Measurements from ENCODE around the gene CCND2. TPM values are rescaled to one million over a fixed set of nuclear protein-coding genes. Genes with fewer than 3 reads are reported as not detected.

The CCND2 gene
- total RNA-seq, 1 donor from 2014 or later, result 278 TPM

DNA sequence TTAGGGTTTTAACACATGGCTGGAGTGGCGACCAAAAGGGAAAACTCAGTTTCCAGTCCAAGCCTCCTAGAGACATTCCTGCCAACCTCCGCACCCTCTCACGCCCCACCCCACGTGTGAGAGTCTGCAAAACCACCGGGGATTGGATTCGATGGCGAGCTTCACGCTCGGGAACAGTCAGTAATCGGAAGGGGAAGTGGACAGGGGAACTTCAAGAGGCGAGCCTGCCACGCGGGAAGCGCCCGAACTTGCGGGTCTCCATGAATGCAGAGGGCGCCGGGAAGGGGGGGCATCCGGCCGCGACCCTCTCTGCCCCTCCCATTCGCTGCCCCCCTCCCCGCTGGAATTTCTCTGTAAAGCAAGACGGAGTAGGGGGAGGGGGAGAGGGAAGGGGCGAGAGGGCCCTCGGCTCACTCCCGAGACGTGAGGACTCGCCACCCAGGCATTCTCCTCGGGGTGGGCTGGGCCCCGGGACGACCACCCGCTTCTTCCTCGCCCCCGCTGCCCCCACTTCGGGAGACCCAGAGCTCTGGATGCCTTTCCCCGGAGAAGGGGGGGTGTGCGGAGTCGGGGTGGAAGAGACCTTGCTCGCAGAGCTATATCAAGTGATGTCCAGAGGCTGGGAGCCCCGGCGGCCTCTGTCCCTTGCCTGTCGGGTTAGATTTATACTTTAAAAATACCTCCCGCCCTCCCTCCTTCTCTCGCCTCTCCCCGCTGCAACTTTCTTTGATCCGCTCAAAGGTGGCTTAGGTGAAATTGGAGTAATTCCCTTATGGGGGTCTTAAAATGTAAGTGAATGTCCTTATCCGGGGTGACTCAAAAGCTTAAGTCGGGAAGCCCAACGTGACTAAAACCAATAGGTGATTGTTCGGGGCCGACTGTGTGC lies 2.5 kb upstream of the CCND2 start:
- H3K9me3 Mint-ChIP-seq, result no peaks in the 10 kb centered on the region
- H3K4me1 Mint-ChIP-seq (ENCODE audit: unreplicated experiment), result peaks cover 12% of the 10 kb centered on the region
- peaks cover 5% of the 10 kb centered on the region for H3K36me3 Mint-ChIP-seq
- DNase-seq (ENCODE audit: extremely low spot score, unreplicated experiment), result no peak
- H3K27ac Mint-ChIP-seq, result peak overlapping the region; percentile 97
- peak overlapping the region; percentile 98 for H3K4me3 Mint-ChIP-seq
- H3K27me3 Mint-ChIP-seq, result peaks cover 57% of the 10 kb centered on the region
- TF ChIP-seq, protein P1, sequence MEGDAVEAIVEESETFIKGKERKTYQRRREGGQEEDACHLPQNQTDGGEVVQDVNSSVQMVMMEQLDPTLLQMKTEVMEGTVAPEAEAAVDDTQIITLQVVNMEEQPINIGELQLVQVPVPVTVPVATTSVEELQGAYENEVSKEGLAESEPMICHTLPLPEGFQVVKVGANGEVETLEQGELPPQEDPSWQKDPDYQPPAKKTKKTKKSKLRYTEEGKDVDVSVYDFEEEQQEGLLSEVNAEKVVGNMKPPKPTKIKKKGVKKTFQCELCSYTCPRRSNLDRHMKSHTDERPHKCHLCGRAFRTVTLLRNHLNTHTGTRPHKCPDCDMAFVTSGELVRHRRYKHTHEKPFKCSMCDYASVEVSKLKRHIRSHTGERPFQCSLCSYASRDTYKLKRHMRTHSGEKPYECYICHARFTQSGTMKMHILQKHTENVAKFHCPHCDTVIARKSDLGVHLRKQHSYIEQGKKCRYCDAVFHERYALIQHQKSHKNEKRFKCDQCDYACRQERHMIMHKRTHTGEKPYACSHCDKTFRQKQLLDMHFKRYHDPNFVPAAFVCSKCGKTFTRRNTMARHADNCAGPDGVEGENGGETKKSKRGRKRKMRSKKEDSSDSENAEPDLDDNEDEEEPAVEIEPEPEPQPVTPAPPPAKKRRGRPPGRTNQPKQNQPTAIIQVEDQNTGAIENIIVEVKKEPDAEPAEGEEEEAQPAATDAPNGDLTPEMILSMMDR (conservative IDR thresholded peaks at IDR 0.05), result no peak

DNA sequence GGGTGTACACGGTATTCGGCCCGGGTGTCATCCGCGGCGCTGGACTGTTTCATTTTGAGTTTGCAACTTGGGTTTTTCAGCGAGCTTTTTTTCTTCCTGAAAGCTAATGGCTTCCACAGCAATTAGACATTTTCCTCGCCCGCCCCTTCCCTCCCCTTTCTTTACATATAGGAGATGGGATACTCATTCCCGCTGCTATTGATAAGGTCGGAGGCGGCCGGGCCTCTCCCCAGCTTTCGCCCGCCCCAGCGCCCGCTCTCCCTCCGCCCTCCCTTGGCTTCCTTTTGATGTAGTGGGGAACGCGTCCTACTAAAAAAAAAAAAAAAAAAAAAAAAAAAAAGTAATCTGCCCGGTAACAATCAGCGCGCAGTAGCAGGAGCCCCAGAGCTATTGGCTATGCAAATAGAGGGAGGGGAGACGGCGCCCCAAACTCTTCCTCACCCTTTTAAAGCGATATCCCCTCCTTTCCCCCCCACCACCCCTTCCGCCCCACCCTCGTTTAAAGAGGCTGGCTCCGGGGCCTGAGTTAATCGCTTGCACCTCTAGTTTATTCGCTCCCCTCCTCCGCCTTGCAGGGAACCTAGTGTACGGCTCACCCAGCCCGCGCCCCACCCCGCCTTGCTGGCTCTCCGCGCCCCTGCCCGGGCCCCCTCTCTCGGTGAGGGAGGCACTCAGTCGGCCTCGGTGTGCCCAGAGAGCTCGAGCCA lies 1.7 kb upstream of the CCND2 start:
- Mint-ChIP-seq H3K4me1 (ENCODE audit: unreplicated experiment) (peaks cover 15% of the 10 kb centered on the region), H3K9me3 (no peaks in the 10 kb centered on the region), H3K27me3 (peaks cover 53% of the 10 kb centered on the region), H3K4me3 (peak overlapping the region; percentile 96), H3K27ac (peak overlapping the region; percentile 93), H3K36me3 (peaks cover 11% of the 10 kb centered on the region)
- TF ChIP-seq, protein P1 (conservative IDR thresholded peaks at IDR 0.05), result no peak
- DNase-seq (ENCODE audit: extremely low spot score, unreplicated experiment), result peak; percentile 87

DNA sequence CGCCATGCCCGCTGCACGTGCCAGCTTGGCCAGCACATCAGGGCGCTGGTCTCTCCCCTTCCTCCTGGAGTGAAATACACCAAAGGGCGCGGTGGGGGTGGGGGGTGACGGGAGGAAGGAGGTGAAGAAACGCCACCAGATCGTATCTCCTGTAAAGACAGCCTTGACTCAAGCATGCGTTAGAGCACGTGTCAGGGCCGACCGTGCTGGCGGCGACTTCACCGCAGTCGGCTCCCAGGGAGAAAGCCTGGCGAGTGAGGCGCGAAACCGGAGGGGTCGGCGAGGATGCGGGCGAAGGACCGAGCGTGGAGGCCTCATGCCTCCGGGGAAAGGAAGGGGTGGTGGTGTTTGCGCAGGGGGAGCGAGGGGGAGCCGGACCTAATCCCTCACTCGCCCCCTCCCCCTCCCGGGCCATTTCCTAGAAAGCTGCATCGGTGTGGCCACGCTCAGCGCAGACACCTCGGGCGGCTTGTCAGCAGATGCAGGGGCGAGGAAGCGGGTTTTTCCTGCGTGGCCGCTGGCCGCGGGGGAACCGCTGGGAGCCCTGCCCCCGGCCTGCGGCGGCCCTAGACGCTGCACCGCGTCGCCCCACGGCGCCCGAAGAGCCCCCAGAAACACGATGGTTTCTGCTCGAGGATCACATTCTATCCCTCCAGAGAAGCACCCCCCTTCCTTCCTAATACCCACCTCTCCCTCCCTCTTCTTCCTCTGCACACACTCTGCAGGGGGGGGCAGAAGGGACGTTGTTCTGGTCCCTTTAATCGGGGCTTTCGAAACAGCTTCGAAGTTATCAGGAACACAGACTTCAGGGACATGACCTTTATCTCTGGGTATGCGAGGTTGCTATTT lies 914 bp upstream of the CCND2 start:
- TF ChIP-seq, protein P1 (conservative IDR thresholded peaks at IDR 0.05), result no peak
- Mint-ChIP-seq H3K27ac (peak overlapping the region; percentile 93), H3K4me3 (peak overlapping the region; percentile 96), H3K36me3 (peaks cover 15% of the 10 kb centered on the region), H3K27me3 (peaks cover 48% of the 10 kb centered on the region), H3K4me1 (ENCODE audit: unreplicated experiment) (peaks cover 20% of the 10 kb centered on the region), H3K9me3 (no peaks in the 10 kb centered on the region)
- DNase-seq (ENCODE audit: extremely low spot score, unreplicated experiment), result peak; percentile 79

DNA sequence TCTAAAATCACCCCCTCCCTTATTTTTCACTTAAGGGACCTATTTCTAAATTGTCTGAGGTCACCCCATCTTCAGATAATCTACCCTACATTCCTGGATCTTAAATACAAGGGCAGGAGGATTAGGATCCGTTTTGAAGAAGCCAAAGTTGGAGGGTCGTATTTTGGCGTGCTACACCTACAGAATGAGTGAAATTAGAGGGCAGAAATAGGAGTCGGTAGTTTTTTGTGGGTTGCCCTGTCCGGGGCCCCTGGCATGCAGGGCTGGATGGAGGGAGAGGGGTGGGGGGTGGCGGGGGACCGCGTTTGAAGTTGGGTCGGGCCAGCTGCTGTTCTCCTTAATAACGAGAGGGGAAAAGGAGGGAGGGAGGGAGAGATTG lies 300 bp upstream of the CCND2 start:
- Mint-ChIP-seq H3K4me3 (peak overlapping the region; percentile 96), H3K9me3 (no peaks in the 10 kb centered on the region), H3K27ac (peak overlapping the region; percentile 85), H3K27me3 (peaks cover 42% of the 10 kb centered on the region), H3K4me1 (ENCODE audit: unreplicated experiment) (peaks cover 25% of the 10 kb centered on the region), H3K36me3 (peaks cover 20% of the 10 kb centered on the region)
- TF ChIP-seq, protein P1 (conservative IDR thresholded peaks at IDR 0.05), result no peak
- no peak for DNase-seq (ENCODE audit: extremely low spot score, unreplicated experiment)

DNA sequence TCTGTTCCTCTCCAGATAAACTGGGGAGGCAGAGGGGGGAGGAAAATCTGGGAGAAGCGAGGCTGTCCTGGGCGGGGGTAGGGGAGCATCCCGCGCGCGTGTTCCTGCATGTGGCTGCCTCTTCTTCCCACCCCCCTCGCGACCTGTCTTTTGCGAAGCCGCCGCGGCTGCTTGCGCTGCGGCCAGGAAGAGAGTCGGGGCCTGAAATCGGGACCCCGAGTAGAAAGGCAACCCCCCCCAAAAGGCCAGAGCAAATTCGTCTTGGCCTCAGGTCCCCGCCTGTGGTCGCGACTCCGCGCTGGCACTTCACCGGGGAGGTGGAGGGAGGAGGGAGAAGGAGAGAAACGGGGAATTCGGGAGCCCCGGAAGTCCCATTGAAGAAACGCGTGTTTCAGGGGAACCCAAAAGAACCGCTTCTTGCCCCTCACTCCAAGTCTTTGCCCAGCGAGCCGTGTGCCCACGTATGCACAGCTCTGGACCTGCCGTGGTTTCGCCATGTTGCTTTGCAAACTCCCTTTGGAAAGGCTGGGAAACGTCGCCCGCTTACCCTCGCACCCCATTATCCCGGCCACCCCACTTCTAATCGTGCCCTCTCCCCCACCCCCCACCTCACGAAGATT lies 944 bp downstream of the CCND2 start:
- peaks cover 34% of the 10 kb centered on the region for H3K27me3 Mint-ChIP-seq
- no peak for DNase-seq (ENCODE audit: extremely low spot score, unreplicated experiment)
- H3K4me1 Mint-ChIP-seq (ENCODE audit: unreplicated experiment), result peaks cover 29% of the 10 kb centered on the region
- peaks cover 33% of the 10 kb centered on the region for H3K36me3 Mint-ChIP-seq
- no peaks in the 10 kb centered on the region for H3K9me3 Mint-ChIP-seq
- peak overlapping the region; percentile 85 for H3K27ac Mint-ChIP-seq
- H3K4me3 Mint-ChIP-seq, result peak overlapping the region; percentile 96
- TF ChIP-seq, protein P1 (conservative IDR thresholded peaks at IDR 0.05), result no peak
